Esophagus squamous epithelium (tissue), 4 donors: ENCODE measurements around the gene DOCK2.

ENCODE experiments used
- POLR2A ChIP-seq, 4 donors: fragments of 450-650 bp; IDR thresholded peaks; one replicate each; pipeline ENCODE4 v1.6.1; 2017; ENCODE audit warnings: antibody characterized with exemption in 4 of 4, mild to moderate bottlenecking in 4 of 4, moderate library complexity in 3 of 4
- TF ChIP-seq, protein P1 (sequence below), 6 experiments: fragments of 450-650 bp in 4 of 6; fragments of 200-600 bp in 2 of 6; sonication (generic) in 2 of 6; IDR thresholded peaks; one replicate each; pipeline ENCODE4 v1.5.1; 2016 to 2019; ENCODE audit warnings: antibody characterized with exemption in 6 of 6, mild to moderate bottlenecking in 4 of 6, moderate library complexity in 4 of 6

DNA sequence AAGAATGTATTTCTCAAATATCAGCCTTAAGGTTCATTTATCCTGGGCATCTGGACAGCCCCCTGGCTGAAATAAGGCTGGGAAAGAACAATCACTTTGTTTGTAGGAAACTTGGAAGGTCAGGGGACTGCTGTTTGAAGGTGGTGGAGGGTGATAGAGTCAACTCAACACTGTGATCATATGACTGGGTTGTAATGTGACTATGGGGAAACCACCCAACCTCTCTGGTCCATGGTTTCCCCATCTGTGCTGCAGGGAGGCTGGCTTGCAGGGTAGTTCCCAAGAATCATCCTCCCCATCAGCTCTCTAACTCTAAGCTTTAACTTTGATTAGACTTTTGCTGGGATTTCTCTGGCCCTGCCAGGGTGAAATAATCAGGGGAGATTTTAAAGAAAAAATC lies 333.3 kb downstream of the DOCK2 start:
- TF ChIP-seq, protein P1, sequence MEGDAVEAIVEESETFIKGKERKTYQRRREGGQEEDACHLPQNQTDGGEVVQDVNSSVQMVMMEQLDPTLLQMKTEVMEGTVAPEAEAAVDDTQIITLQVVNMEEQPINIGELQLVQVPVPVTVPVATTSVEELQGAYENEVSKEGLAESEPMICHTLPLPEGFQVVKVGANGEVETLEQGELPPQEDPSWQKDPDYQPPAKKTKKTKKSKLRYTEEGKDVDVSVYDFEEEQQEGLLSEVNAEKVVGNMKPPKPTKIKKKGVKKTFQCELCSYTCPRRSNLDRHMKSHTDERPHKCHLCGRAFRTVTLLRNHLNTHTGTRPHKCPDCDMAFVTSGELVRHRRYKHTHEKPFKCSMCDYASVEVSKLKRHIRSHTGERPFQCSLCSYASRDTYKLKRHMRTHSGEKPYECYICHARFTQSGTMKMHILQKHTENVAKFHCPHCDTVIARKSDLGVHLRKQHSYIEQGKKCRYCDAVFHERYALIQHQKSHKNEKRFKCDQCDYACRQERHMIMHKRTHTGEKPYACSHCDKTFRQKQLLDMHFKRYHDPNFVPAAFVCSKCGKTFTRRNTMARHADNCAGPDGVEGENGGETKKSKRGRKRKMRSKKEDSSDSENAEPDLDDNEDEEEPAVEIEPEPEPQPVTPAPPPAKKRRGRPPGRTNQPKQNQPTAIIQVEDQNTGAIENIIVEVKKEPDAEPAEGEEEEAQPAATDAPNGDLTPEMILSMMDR (IDR thresholded peaks at IDR 0.05), result no peak
- no peak for TF ChIP-seq POLR2A (IDR thresholded peaks at IDR 0.05)
